Right hindlimb (tissue), 1 donor: ENCODE results near the gene MTMR2.
"Not testable (repeated sequence)": the region's sequence is repeated elsewhere in the genome, so short reads cannot be mapped to it uniquely, and the experiment has no call there.

Source experiments
- DNase-seq: peaks from one replicate; pipeline ENCODE4 v3.0.0-alpha.2; 2018

MTMR2 gene

DNA sequence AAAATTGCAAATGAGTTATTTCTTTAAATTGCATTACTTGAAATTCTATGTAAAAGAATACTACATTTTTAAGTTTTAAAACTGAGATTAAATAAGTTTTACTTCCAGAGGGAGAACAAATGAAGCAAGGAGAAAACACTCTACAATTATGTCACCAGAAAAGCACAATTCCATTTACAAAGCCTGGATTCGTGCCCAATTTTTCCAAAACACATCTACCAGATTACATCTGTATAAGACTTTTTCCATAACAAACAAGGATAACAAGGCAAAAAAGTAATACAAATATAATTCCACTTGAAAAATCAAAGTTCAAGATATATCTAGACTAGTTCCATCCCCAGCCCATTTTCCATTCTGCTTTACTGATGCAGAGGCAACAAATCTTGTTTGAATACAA is 40.5 kb downstream of the MTMR2 start:
- no peak for DNase-seq

DNA sequence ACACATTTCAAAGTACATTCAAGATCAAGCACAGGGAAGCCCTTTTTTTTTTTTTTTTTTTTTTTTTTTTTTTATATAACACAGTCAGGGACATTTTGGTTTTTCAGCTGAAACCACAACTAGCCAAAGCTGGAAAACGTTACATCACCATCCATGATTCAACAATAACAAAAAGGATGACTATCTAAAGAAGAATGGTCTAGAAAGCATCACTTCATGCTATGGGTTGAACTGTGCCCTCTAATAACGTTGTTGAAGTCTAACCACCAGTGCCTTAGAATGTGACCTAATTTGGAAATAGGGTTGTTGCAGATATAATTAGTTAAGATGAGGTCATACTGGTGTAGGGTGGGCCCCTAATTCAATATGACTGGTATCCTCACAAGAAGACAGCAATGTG is 46.6 kb downstream of the MTMR2 start:
- no peak for DNase-seq

DNA sequence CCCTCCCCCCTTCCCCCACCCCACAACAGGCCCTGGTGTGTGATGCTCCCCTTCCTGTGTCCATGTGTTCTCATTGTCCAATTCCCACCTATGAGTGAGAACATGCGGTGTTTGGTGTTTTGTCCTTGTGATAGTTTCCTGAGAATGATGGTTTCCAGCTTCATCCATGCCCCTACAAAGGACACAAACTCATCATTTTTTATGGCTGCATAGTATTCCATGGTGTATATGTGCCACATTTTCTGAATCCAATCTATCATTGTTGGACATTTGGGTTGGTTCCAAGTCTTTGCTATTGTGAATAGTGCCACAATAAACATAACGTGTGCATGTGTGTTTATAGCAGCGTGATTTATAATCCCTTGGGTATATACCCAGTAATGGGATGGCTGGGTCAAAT is 53.0 kb downstream of the MTMR2 start:
- DNase-seq = not testable (repeated sequence)

GRCh38 chr11:95867105-95867504 is 56.8 kb downstream of the MTMR2 start:
- DNase-seq = no peak

GRCh38 chr11:95863486-95864140 is 60.3 kb downstream of the MTMR2 start:
- no peak for DNase-seq

GRCh38 chr11:95860024-95860423 is 63.9 kb downstream of the MTMR2 start:
- DNase-seq = not testable (repeated sequence)

GRCh38 chr11:95854362-95854761 is 69.5 kb downstream of the MTMR2 start:
- not testable (repeated sequence) for DNase-seq

GRCh38 chr11:95853862-95854261 is 70.0 kb downstream of the MTMR2 start:
- no peak for DNase-seq

- no peak for DNase-seq
Measured at GRCh38 chr11:95853138-95853537, 70.8 kb downstream of the MTMR2 start.

GRCh38 chr11:95850137-95850536 is 73.8 kb downstream of the MTMR2 start:
- no peak for DNase-seq

DNA sequence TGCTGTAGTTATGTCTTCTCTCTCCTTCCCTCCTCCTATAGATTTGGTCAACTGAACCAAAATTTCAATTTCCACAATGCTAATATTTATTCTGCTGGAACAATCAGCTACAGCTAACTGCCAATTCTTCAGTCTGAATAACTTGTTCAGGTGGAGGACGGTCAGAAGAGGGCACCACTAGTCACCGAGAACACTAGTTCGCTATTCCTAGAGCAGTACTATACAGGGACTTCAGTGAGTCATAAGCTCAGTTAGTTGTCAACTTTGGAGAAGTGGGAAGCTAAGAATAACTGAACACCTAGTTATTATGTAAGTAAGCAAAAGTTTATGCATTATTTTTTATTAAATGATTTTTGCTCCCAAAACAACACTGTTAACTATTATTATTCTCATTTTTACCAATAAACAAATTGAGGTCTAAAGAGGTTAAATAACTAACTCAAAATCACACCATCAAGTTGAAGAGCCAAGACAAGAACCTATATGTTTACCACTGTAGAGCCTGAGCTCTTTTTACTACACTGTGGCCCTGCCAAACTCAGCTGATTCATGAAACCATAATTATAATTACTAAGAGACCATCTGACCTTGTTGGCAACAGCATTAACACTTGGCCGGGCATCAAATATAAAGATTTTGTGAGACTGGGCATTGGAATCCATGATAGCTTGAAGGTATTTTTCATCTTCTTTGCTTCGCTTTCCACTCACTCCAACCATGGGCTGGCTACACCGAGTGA is 74.7 kb downstream of the MTMR2 start:
- DNase-seq = peak; percentile 39

- no peak for DNase-seq
Measured at GRCh38 chr11:95845167-95845566, 78.7 kb downstream of the MTMR2 start.

DNA sequence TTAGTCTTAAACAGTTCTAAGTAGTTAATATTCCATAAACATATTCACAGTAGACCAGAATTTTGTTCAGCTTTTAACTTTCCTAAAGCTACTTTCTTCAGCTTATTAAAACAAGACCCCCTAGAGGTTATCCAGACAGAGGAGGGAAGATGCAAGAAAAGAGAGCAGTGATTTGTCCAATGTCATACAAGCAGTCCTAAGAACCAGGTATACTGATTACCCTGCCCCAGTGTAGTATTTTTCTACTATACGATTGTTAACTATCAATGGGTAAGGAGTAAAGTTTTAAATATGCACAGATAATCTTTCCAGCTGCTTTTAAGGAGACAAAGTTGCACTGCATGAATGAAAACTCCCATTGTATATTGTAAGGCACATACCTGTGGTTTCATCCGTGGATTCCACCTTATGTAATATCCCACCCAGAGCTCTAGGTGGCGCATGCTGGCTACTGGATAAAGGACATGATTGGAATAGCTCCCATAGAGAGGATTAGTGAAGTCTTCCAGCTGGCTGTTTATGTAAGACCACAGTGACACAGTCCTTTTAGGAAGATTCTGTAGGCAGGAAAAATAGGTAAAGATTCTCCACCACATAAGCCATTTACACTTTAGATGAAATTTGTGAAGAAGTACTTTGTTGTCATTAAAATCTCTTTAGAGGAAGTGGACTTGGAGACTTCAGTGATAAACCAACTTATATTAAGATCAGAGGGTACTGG is 88.0 kb downstream of the MTMR2 start:
- DNase-seq = peak; percentile 66

DNA sequence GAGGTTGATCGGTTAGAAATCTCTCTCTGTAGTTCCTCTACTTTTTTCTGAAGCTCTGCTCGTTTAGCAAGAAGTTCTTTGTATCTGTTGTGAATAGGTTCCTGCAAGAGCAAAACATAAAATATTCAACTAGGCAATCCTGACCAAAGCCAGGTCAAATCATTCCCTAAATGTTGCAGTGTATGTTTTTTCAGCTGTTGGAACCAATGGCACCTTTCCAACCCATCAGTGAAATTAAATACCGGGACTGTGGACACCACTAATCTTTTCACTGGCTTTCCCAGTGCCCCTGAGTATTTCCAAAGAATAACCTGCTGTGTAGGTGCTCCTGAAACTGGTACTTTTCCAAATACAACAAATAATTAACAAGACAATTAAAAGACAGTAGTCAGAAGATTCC is 88.6 kb downstream of the MTMR2 start:
- DNase-seq = no peak

DNA sequence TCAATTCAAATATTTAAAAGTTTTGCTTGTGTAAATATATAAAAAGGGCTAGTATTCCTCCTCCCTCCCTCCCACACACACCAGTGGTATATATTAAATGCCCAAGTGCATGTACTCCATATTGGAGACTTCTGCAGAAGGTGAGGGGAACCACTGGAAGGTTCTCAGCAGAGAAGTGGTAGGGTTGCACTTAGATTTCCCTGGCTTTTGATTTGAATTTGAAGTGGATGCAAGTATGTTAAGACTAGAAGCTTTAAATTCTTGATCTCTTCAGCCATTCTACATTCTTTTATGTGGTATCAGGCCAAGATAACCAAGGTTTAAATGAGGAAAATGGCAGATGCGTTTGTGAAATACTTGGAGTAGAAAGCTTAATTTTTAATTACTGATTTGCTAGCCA is 90.5 kb downstream of the MTMR2 start:
- no peak for DNase-seq

- no peak for DNase-seq
Measured at GRCh38 chr11:95832763-95833162, 91.1 kb downstream of the MTMR2 start.

- DNase-seq = no peak
Measured at GRCh38 chr11:95831198-95831883, 92.6 kb downstream of the MTMR2 start.

- no peak for DNase-seq
Measured at GRCh38 chr11:95829580-95830259, 94.2 kb downstream of the MTMR2 start.

DNA sequence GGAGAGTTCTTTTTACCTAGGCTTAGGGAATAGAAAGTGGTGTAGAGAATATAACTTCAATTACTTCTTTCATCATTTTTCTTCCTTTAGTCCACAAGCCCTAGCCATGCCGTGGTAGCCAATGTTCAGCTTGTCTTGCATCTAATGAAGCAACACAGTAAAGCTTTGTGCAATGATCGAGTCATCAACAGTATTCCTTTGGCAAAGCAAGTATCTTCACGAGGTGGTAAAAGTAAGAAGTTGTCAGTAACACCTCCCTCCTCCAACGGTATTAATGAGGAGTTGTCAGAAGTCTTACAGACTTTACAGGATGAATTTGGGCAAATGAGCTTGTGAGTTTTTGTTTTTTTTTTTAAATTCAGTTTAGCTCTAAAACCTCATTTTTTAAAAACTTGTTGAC is 96.2 kb downstream of the MTMR2 start:
- no peak for DNase-seq

- no peak for DNase-seq
Measured at GRCh38 chr11:95821640-95822039, 102.3 kb downstream of the MTMR2 start.

GRCh38 chr11:95816037-95816436 is 107.9 kb downstream of the MTMR2 start:
- DNase-seq = no peak

GRCh38 chr11:95811052-95811451 is 112.9 kb downstream of the MTMR2 start:
- DNase-seq = not testable (repeated sequence)

- DNase-seq = not testable (repeated sequence)
Measured at GRCh38 chr11:95806464-95806863, 117.4 kb downstream of the MTMR2 start.
